ENCODE data around the gene ITGB2.

DNA sequence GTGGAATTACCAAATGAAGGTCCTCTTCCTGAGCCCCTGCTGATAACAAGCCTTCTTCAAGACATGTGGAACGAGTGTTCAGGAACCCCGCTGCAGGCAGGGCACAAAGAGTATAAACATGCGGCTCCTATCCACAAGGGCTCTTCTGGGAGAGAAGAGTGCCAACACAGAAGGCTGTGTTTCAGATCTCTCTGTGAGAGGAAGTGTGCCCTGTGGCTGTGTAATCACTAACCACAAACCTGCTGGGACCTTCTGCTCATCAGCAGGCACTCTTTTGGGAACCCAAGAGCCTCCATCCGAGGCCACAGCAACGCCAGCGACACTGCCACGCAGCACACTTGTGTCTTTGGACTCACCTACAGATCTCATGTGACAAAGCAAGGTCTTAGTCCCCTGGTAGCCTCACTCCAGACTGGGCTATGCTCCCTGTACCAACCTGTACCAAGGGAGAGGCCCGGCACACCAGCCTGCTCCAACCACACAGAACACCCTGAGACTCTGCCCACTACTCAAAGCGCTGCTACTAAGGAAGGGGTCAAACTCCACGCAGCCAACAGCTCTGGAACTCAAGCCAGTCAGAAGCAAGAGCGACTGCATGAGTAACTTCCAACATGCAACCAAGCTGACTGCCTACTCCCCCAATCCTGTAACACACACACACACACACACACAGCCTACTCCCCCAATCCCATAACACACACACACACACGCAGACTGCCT lies 55.0 kb downstream of the ITGB2 start:
- no peak for TF ChIP-seq CTCF (conservative IDR thresholded peaks at IDR 0.05 in 1 of 2, IDR thresholded peaks at IDR 0.05 in 1 of 2; ENCODE audit: low read depth in 1 of 2, low read length in 2 of 2)
- TF ChIP-seq EZH2 (IDR thresholded peaks at IDR 0.05; ENCODE audit: low read length, missing control alignments): no peak

All from fibroblast of lung (primary cell).